HTERT RPE-1 (cell line): ENCODE measurements around the gene MOGAT3.

Experiments used
- in situ Hi-C: fragments of 300-500 bp; cut with MboI; formaldehyde crosslinking; loops from 4 replicates; pipeline ENCODE4 v1.14.3; 2020; ENCODE audit warnings: low sequenced_read_pairs

Gene MOGAT3

GRCh38 chr7:101162551-101163278 is 38.1 kb downstream of the MOGAT3 start:
- in situ Hi-C loops, result no loop called here

DNA sequence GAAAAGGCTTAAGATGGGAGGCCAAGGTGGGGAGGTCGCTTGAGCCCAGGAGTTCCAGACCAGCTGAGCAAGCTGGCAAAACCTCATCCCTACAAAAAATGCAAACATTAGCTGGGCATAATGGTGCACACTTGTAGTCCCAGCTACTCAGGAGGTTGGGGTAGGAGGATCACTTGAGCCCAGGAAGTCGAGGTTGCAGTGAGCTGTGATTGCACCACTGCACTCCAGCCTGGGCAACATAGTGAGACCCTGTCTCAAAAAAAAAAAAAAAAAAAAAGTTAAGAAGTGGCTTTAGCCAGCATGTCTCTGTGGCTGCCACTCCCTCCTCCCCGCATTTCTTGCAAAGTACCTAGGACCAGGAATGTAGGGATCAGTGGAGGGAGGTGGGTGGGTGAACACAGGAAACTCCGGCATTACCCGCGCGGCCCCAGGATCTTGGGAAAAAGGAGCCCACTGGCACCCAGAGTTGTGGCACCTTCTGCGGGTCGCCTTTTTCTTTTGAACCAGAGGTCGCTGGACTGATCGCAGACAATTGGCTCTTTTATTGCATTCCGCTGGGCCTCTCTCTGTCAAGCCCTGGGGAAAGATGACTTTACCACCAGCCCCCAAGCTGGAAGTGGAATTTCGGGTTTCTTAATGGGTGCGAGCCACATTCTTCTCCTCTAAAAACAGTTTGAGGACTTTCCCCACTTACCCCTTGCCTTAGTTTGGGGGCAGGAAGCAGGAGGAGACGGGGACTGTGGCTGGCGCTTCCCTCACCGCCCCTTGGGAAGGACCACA is 39.0 kb downstream of the MOGAT3 start:
- in situ Hi-C loops, result no loop called here

- in situ Hi-C loops, result no loop called here
These were observed 39.9 kb downstream of the MOGAT3 start for GRCh38 chr7:101160910-101161309.

DNA sequence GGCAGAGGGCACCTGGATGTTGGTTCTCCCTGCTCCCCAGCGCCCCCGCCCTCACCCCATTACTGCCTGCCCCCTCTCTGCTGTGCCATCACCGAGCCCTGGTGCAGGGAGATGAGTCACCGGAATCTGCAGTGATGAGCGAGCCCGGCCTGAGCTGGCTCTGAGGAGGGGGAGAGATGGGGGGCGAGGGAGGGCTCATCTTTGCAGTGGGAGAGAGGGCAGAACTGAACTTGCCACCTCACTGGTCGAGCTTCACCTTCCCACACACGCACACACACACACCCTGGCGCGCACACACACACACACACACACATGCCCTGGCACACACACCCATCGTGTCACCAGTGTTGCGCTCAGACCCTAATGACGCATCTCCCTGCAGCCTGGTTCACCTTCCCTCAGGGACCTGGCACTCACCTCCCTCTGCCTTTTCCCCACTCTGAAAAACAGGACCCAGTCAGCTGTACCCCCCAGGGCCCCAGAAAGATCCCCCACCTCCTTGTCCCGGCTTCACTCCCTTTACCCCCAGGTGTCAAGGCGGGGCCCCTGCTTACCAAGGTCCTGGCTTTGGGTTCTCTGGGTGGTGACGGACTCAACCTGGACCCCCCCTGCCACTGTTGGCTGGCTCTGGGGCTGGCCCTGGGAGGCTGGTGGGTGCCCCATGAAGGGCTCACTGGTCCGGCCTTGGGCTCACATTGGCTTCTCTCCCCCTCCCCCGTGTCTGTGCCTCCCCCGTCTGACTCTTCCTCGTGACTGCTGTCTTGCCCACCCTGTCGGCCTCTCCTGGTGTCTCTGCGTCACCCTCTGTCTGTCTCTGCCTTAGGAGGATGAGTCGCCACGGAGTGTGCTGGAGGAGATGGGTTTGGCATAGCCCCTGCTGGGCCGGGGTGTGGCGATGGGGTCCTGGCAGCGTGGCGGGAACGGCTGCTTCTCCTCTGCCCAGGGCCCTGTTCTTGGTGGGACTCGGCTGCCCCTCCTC is 40.9 kb downstream of the MOGAT3 start:
- in situ Hi-C loops, result no loop called here

DNA sequence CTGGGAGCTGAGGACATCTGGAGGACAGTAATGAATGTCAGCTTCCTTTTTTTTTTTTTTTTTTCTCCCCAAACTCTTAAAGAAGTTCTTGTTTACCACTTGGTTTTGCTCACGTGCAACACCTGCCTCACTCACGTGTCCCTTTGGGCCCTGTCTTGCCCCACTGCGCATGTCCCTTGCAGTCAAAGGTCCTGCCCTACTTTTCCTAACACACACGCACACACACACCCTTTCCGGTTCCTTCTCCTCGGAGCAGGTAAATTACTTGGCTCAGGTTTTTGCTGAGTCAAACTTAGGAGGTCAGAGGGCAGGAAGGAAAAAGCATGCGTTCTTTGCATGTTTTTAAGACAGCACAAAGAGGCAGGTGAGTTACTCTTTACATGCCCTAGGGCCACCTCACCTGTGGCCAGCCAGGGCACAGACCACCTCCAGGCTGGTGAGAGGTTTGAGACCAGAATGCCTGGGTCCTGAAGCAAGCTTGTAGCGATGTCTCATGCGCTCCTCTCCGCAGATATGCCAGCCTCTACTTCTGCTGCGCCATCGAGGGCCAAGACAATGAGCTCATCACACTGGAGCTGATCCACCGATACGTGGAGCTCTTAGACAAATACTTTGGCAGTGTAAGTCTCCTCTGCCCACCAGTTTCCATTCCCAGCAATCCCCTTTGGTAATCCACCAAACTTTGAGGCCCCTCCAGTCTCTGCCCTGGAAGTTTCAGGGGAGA is 43.8 kb downstream of the MOGAT3 start:
- in situ Hi-C loops, result no loop called here

- in situ Hi-C loops, result no loop called here
These were observed 44.6 kb downstream of the MOGAT3 start for GRCh38 chr7:101156277-101156676.

DNA sequence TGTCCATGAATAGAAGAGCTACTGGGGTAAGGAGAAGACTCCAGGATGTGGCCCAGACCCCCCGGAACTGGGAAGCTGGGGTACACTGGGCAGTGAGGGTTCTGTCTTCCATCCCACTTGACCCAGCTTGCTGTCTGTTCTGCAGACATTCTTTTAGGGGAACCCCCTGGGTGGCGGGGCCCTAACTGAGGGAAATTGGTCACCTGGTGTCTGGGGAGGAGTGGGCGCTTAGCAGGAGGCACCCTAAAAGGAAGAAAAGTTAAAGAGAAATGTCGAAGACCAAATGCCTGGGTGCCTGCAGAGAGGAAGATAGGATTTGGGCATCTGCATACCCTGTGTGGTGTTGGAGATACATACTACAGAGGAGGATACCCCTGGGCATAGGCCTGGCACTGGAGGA is 45.5 kb downstream of the MOGAT3 start:
- in situ Hi-C loops, result no loop called here

- in situ Hi-C loops, result no loop called here
These were observed 46.1 kb downstream of the MOGAT3 start for GRCh38 chr7:101154693-101155102.

GRCh38 chr7:101153969-101154692 is 46.7 kb downstream of the MOGAT3 start, which contains the start of gene AP1S1:
Gene AP1S1, plus strand, starts transcription at chr7:101154476. Its CDS starts 39 bp downstream, at chr7:101154515.
- in situ Hi-C loops, result no loop called here

DNA sequence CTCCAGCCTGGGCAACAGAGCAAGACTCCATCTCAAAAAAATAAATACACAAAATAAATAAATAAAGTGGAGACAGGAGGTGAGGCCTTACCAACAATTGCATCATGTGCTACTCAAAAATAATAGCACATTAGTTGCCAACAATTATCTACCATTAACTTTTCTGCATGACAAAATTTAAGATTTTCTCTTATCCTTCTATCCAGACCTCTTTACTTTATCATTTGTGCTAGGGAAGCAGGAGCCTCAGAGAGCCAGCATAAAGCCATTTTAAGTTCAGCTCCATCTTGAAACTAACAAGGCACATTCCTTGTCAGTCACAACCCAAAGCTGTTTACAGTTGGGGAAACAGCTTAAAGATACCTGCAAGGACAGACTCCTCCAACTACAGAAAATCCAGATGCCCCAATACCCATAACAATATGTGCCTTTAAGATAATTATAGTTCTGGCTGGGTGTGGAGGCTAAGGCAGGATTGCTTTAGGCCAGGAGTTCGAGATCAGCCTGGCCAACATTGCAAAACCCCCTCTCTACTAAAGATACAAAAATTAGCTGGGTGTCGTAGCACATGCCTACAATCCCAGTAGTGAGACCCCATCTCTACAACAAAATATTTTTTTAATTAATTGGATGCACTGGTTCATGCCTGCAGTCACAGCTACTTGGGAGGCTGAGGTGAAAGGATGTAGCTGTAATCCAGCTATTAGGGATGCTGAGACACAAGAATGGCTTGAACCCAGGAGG is 48.8 kb downstream of the MOGAT3 start:
- in situ Hi-C loops, result no loop called here
